ENCODE data around the gene TMEM219. TPM values are rescaled to one million over a fixed set of nuclear protein-coding genes. Genes with fewer than 3 reads are reported as not detected.
"Not testable (repeated sequence)": the region's sequence is repeated elsewhere in the genome, so short reads cannot be mapped to it uniquely, and the experiment has no call there.

TMEM219 gene
- total and polyA plus RNA-seq, 4 donors: 88.0 to 244 (median 152) TPM

DNA sequence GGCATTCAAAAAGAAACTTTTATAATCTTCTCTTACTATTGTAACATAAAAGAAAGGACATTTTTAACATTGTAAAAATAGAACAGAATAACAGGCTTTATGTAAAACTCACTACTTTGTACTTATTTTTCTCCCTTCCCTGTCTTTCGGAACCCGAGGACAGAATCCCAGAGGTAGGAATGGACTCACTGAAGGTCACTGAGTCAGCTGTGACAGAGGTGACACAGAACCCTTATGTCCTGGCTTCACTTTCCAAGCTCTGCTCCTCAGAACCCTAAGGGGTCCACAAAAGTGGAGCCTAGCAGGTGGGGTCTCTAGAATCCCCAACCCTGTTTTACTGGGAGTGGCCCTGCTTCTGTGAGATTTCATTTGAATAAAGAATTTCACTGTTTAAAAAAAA, 39.6 kb upstream of the TMEM219 start:
- DNase-seq (no peak), ATAC-seq (ENCODE audit: low FRiP score) (no peak)
- no peak overlapping the region for H3K27ac ChIP-seq (ENCODE audit: low read depth in 1 of 2, low read length in 2 of 2)
- H3K4me3 ChIP-seq (ENCODE audit: low read length in 2 of 2): no peak overlapping the region
- intact Hi-C loops (cut with DNase I): no loop called here
- peaks cover 0 to 3% of the 10 kb centered on the region in 2 donors for H3K36me3 ChIP-seq (ENCODE audit: control insufficient read depth in 1 of 2, insufficient read depth in 2 of 2, low read length in 1 of 2)
- WGBS, 2 donors: 79 to 80% methylated on average over 2 of the region's 2 CpGs
- no peaks in the 10 kb centered on the region for H3K4me1 ChIP-seq (ENCODE audit: control insufficient read depth in 1 of 2, insufficient read depth in 2 of 2, low read length in 2 of 2)
- no peaks in the 10 kb centered on the region for H3K27me3 ChIP-seq (ENCODE audit: control insufficient read depth in 1 of 2, insufficient read depth in 2 of 2, low read length in 1 of 2)
- H3K9me3 ChIP-seq (ENCODE audit: control insufficient read depth, low read length): no peaks in the 10 kb centered on the region

DNA sequence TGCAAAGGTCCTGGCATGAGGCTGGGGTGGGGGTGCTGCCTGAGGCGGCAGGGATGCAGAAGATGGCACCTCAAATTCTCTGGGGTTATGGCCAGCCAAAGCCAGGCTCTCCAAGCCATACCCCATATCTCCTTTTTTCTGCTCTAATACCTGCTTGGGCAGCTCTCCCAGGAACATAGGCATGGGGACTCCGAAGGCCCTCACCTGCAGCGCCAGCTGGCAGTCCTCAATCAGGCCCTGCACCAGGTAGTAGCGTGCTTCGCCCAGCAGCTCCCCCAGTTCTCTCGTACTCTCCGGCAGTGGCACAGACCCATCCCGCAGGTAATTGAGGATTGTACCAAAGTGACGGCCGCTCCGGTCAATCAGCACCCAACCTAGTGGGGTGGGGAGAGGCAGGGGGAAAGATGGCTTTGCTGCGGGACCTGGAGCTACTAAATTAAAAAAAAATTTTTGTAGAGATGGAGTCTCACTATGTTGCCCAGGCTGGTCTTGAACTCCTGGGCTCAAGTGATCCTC, 38.8 kb upstream of the TMEM219 start:
- Histone ChIP-seq H3K27ac (ENCODE audit: low read depth in 1 of 2, low read length in 2 of 2) (no peak overlapping the region), H3K4me1 (ENCODE audit: control insufficient read depth in 1 of 2, insufficient read depth in 2 of 2, low read length in 2 of 2) (no peaks in the 10 kb centered on the region), H3K4me3 (ENCODE audit: low read length in 2 of 2) (no peak overlapping the region), H3K36me3 (ENCODE audit: control insufficient read depth in 1 of 2, insufficient read depth in 2 of 2, low read length in 1 of 2) (peaks cover 0 to 3% of the 10 kb centered on the region in 2 donors), H3K27me3 (ENCODE audit: control insufficient read depth in 1 of 2, insufficient read depth in 2 of 2, low read length in 1 of 2) (no peaks in the 10 kb centered on the region), H3K9me3 (ENCODE audit: control insufficient read depth, low read length) (no peaks in the 10 kb centered on the region)
- ATAC-seq (ENCODE audit: low FRiP score) (no peak), DNase-seq (peak in 1 of 2 donors; percentile 37)
- WGBS, 2 donors: 93 to 95% methylated on average over 12 of the region's 12 CpGs
- intact Hi-C loops (cut with DNase I): no loop called here

DNA sequence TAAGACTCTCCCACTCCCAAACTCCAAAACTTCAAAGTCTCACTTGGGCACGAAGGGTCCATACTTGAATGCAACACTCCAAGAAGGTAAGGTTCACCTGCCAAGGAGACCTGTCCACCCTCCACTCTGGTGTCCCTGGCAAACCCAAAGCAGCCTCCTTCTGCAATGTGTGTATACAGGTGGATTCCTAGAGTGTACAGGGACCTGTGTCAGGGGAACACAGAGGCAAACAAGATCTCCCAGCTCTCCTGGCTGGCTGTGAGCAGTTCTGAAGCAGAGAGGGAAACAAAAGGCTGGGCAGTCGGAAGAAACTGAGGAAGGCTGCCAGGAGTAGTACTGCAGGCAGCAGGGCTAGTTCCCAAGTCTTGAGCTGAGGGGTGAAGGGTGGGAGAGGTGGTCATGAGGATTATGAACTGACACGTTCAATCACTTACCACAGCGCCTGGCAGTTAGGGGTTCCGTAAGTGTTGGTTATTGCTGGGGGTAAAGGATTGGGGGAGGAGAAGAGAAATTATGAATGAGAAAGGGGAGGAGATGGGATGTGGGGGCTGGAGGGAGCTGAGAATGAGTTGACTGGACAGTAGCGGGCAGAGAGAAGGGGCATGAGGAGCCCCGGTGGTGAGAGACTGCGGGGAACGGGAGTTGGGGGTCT, 36.6 kb upstream of the TMEM219 start:
- peak in 1 of 2 donors; percentile 2 for DNase-seq
- Histone ChIP-seq H3K27me3 (ENCODE audit: control insufficient read depth in 1 of 2, insufficient read depth in 2 of 2, low read length in 1 of 2) (no peaks in the 10 kb centered on the region), H3K4me3 (ENCODE audit: low read length in 2 of 2) (peak overlapping the region; percentile 80 to 85), H3K9me3 (ENCODE audit: control insufficient read depth, low read length) (no peaks in the 10 kb centered on the region), H3K36me3 (ENCODE audit: control insufficient read depth in 1 of 2, insufficient read depth in 2 of 2, low read length in 1 of 2) (peaks cover 0 to 3% of the 10 kb centered on the region in 2 donors), H3K27ac (ENCODE audit: low read depth in 1 of 2, low read length in 2 of 2) (no peak overlapping the region), H3K4me1 (ENCODE audit: control insufficient read depth in 1 of 2, insufficient read depth in 2 of 2, low read length in 2 of 2) (no peaks in the 10 kb centered on the region)
- WGBS, 2 donors: 7 to 8% methylated on average over 9 of the region's 9 CpGs
- no peak for ATAC-seq (ENCODE audit: low FRiP score)
- intact Hi-C loops (cut with DNase I): loop anchor here in 1 of 2 donors (5.0 kb wide), 1 partner anchor 37 kb away; the partner anchor contains the start of gene TMEM219

DNA sequence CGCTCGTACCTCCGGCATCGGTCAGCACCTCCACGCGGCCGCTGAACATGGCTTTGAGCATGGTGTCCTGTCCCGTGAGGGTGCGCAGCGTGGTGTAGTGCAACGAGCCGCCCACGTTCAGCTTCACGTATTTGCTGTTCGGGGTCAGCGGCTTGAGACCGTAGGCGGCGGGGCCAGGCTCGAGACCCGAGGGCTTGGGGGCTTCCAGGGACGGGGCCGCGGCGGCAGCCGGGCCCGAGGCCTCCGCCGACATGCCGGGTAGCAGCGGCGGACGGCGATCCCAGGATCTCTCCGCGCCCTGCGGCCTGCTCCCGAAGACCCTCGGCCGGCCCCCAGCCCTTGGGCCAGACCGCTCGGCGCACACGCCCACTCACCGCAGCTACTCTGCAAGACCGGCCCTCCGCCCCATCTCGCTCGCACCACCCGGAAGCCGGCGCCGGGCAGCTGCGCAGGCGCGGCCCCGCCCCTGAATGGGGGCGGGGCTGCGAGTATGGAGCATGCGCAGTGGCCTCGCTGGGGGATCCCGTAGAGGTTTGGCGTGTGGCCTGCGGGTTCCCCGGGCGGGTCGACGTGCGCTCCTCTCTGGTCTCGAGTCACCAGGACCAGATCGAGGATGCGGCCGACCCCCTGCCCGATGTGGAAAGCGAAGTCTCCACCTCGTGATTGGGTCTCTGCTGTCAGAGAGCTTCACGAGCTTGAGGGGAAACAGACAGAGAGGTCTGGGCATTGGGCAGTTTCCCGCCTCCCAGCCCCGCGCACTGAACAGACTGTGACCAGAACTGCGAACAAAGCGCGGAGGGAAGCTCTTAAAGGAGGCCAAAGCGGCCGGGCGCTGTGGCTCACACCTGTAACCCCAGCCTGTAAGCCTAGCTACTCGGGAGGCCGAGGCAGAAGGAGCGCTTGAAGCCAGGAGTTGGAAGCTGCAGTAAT, 35.8 kb upstream of the TMEM219 start, which contains the start of gene KCTD13:
TSS of gene KCTD13 (minus strand) at position 446 of the 930 bp plus-strand sequence. CDS start at position 253, 193 bp downstream.
- WGBS, 2 donors: 0 to 1% methylated on average over 62 to 89 of the region's 89 CpGs
- DNase-seq: peak; percentile 88 to 95
- peak within 1 kb of the TSS in 1 of 2 donors; percentile 55 for H3K27ac ChIP-seq (ENCODE audit: low read depth in 1 of 2, low read length in 2 of 2)
- peak; percentile 99 for ATAC-seq (ENCODE audit: low FRiP score)
- no peaks in the 10 kb centered on the region for H3K36me3 ChIP-seq (ENCODE audit: control insufficient read depth in 1 of 2, insufficient read depth in 2 of 2, low read length in 1 of 2)
- H3K4me3 ChIP-seq (ENCODE audit: low read length in 2 of 2): peak within 1 kb of the TSS; percentile 80 to 85
- intact Hi-C loops (cut with DNase I): loop anchor here (2.0 to 5.0 kb wide), 3 partner anchors 35 to 69 kb away; partner anchors contain the start of genes HIRIP3 (in 1 of the 2) and TMEM219 (in 1 of the 2)
- H3K9me3 ChIP-seq (ENCODE audit: control insufficient read depth, low read length): no peaks in the 10 kb centered on the region
- no peaks in the 10 kb centered on the region for H3K27me3 ChIP-seq (ENCODE audit: control insufficient read depth in 1 of 2, insufficient read depth in 2 of 2, low read length in 1 of 2)
- H3K4me1 ChIP-seq (ENCODE audit: control insufficient read depth in 1 of 2, insufficient read depth in 2 of 2, low read length in 2 of 2): no peaks in the 10 kb centered on the region

DNA sequence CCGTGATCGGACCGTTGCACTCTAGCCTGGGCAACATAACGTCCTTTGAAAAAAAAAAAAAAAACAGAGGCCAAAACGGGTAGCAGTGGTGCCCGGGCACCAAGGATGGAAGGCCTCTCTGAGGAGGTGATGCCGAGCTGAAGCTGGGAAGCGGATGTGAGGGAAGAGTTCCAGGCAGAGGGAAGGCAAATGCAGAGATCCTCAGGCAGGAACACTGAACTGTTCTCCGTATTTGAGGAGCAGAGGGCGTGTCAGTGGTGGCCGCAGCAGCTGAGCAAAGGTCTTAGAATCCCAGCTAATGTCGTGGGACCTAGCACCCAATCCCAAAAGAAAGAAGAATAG, 35.2 kb upstream of the TMEM219 start:
- 0 to 2% methylated on average over 12 of the region's 12 CpGs for WGBS, 2 donors
- ATAC-seq (ENCODE audit: low FRiP score): peak; percentile 67
- peak overlapping the region in 1 of 2 donors; percentile 55 for H3K27ac ChIP-seq (ENCODE audit: low read depth in 1 of 2, low read length in 2 of 2)
- H3K27me3 ChIP-seq (ENCODE audit: control insufficient read depth in 1 of 2, insufficient read depth in 2 of 2, low read length in 1 of 2): no peaks in the 10 kb centered on the region
- H3K9me3 ChIP-seq (ENCODE audit: control insufficient read depth, low read length): no peaks in the 10 kb centered on the region
- H3K4me1 ChIP-seq (ENCODE audit: control insufficient read depth in 1 of 2, insufficient read depth in 2 of 2, low read length in 2 of 2): no peaks in the 10 kb centered on the region
- H3K36me3 ChIP-seq (ENCODE audit: control insufficient read depth in 1 of 2, insufficient read depth in 2 of 2, low read length in 1 of 2): no peaks in the 10 kb centered on the region
- H3K4me3 ChIP-seq (ENCODE audit: low read length in 2 of 2): peak overlapping the region; percentile 22 to 80
- DNase-seq: peak in 1 of 2 donors; percentile 54
- intact Hi-C loops (cut with DNase I): loop anchor here (2.0 to 5.0 kb wide), 3 partner anchors 34 to 68 kb away; partner anchors contain the start of genes HIRIP3 (in 1 of the 2) and TMEM219 (in 1 of the 2)

DNA sequence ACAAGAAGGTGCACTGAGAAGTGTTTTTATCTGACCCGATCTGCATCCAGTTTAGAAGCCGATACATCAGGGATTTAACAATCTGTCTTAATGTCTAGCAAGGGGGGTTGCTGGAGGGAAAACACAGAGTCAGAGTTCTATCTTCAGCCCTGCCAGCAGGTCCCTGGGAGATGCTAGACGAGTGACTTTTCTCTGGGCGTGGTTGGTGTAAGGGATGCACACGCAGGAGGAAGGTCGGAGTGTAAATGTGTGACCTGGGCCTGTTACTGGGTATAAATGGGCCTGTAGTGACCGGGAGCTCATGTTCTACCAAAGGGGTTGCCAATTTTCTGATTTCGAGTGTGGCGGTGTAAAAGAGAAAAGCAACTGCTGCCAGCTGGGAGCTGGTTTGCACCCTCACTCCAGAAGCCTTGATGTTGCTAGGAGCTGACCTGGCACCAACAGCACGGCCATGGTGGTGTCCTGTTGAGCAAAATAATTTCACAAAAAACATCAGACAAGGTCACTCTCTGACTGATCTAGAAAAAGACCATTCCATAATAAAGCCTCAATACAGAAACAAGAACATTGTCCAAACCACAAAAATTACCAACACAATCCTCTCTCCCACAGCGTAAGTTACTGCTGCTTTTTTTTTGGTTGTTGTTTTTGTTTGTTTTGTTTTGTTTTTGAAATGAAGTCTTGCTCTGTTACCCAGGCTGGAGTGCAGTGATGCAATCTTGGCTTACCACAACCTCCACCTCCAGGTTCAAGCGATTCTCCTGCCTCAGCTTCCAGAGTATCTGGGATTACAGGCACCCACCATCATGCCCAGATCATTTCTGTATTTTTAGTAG, 34.6 kb upstream of the TMEM219 start:
- ATAC-seq (ENCODE audit: low FRiP score): no peak
- peak overlapping the region in 1 of 2 donors; percentile 55 for H3K27ac ChIP-seq (ENCODE audit: low read depth in 1 of 2, low read length in 2 of 2)
- no peaks in the 10 kb centered on the region for H3K4me1 ChIP-seq (ENCODE audit: control insufficient read depth in 1 of 2, insufficient read depth in 2 of 2, low read length in 2 of 2)
- intact Hi-C loops (cut with DNase I): loop anchor here (2.0 to 5.0 kb wide), 3 partner anchors 34 to 68 kb away; partner anchors contain the start of genes HIRIP3 (in 1 of the 2) and TMEM219 (in 1 of the 2)
- no peaks in the 10 kb centered on the region for H3K36me3 ChIP-seq (ENCODE audit: control insufficient read depth in 1 of 2, insufficient read depth in 2 of 2, low read length in 1 of 2)
- no peak overlapping the region for H3K4me3 ChIP-seq (ENCODE audit: low read length in 2 of 2)
- 44 to 48% methylated on average over 12 of the region's 12 CpGs for WGBS, 2 donors
- H3K9me3 ChIP-seq (ENCODE audit: control insufficient read depth, low read length): no peaks in the 10 kb centered on the region
- peak in 1 of 2 donors; percentile 32 for DNase-seq
- H3K27me3 ChIP-seq (ENCODE audit: control insufficient read depth in 1 of 2, insufficient read depth in 2 of 2, low read length in 1 of 2): no peaks in the 10 kb centered on the region

DNA sequence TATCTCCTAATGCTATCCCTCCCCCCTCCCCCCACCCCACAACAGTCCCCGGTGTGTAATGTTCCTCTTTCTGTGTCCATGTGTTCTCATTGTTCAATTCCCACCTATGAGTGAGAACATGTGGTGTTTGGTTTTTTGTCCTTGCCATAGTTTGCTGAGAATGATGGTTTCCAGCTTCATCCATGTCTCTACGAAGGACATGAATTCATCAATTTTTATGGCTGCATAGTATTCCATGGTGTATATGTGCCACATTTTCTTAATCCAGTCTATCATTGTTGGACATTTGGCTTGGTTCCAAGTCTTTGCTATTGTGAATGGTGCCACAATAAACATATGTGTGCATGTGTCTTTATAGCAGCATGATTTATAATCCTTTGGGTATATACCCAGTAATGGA, 30.1 kb upstream of the TMEM219 start:
- H3K27me3 ChIP-seq (ENCODE audit: control insufficient read depth in 1 of 2, insufficient read depth in 2 of 2, low read length in 1 of 2); DNase-seq; H3K27ac ChIP-seq (ENCODE audit: low read depth in 1 of 2, low read length in 2 of 2); H3K36me3 ChIP-seq (ENCODE audit: control insufficient read depth in 1 of 2, insufficient read depth in 2 of 2, low read length in 1 of 2); H3K4me1 ChIP-seq (ENCODE audit: control insufficient read depth in 1 of 2, insufficient read depth in 2 of 2, low read length in 2 of 2); intact Hi-C loops (cut with DNase I); H3K4me3 ChIP-seq (ENCODE audit: low read length in 2 of 2); H3K9me3 ChIP-seq (ENCODE audit: control insufficient read depth, low read length); ATAC-seq (ENCODE audit: low FRiP score): not testable (repeated sequence)
- WGBS, 2 donors: 91 to 94% methylated on average over 2 of the region's 2 CpGs

DNA sequence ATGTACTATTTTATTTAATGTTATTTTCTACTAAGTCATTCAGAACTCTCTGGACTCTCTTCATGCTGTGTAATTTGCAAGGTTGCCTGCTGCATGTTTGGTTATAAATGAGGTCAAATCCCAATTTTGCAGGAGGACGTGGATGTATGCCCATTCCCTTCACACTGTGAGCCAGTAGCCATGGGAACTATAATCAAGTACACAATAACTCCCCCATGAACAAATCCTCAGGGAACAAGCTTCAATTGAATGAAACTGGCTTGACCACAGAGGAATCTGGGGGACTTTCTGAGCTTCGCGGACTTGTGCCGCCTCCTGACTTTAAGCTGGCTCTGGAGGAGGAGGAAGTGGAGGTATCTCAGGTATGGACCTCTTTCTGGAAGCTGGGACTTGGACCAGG, 21.2 kb upstream of the TMEM219 start:
- no peak for DNase-seq
- Histone ChIP-seq H3K27me3 (ENCODE audit: control insufficient read depth in 1 of 2, insufficient read depth in 2 of 2, low read length in 1 of 2) (no peaks in the 10 kb centered on the region), H3K27ac (ENCODE audit: low read depth in 1 of 2, low read length in 2 of 2) (no peak overlapping the region), H3K4me1 (ENCODE audit: control insufficient read depth in 1 of 2, insufficient read depth in 2 of 2, low read length in 2 of 2) (no peaks in the 10 kb centered on the region), H3K36me3 (ENCODE audit: control insufficient read depth in 1 of 2, insufficient read depth in 2 of 2, low read length in 1 of 2) (no peaks in the 10 kb centered on the region), H3K9me3 (ENCODE audit: control insufficient read depth, low read length) (no peaks in the 10 kb centered on the region), H3K4me3 (ENCODE audit: low read length in 2 of 2) (no peak overlapping the region)
- intact Hi-C loops (cut with DNase I): no loop called here
- WGBS, 2 donors: 44 to 54% methylated on average over 4 of the region's 4 CpGs
- ATAC-seq (ENCODE audit: low FRiP score): no peak
